Activated naive CD4-positive, alpha-beta T cell treated with anti-CD3 and anti-CD28 coated beads for 36 hours (primary cell): ENCODE measurements around the gene NKX6-2. TPM values are rescaled to one million over a fixed set of nuclear protein-coding genes. Genes with fewer than 3 reads are reported as not detected.

Source experiments
- CTCF ChIA-PET: fragments of 350-600 bp; sonication (Branson Sonifier 250); formaldehyde crosslinking; loops from one replicate; lab custom pipeline; 2021; ENCODE audit warnings: antibody characterized with exemption; lab: Charles Lee
- DNase-seq: peaks from one replicate; pipeline ENCODE4 v3.0.0-alpha.2; 2020
- H3K27ac Mint-ChIP-seq: one replicate; pipeline ENCODE4 v1.8.0; 2021; ENCODE audit warnings: mild to moderate bottlenecking, mixed read lengths
- H3K27me3 Mint-ChIP-seq: one replicate; pipeline ENCODE4 v1.8.0; 2021; ENCODE audit warnings: low read depth, mixed read lengths
- H3K36me3 Mint-ChIP-seq: one replicate; pipeline ENCODE4 v1.8.0; 2021; ENCODE audit warnings: low read depth, mixed read lengths
- H3K4me1 Mint-ChIP-seq: one replicate; pipeline ENCODE4 v1.8.0; 2021; ENCODE audit warnings: low read depth, mixed read lengths
- H3K4me3 Mint-ChIP-seq: one replicate; pipeline ENCODE4 v1.8.0; 2021; ENCODE audit warnings: mild to moderate bottlenecking, moderate library complexity, mixed read lengths
- H3K9me3 Mint-ChIP-seq: one replicate; pipeline ENCODE4 v1.8.0; 2021; ENCODE audit warnings: mixed read lengths
- intact Hi-C: fragments of 100-400 bp; cut with micrococcal nuclease; formaldehyde crosslinking; loops from one replicate; pipeline ENCODE4 v1.15.1; 2023
- total RNA-seq, 2 experiments: library from RNA; stranded (reverse); gene quantifications; one replicate each; pipeline ENCODE4 v1.2.3, GENCODE V29; 2021

The NKX6-2 gene
- total RNA-seq = not detected

- CTCF ChIA-PET = no interaction called here
- DNase-seq = no peak
- intact Hi-C loops = no loop called here
- H3K36me3 Mint-ChIP-seq = peaks cover 20% of the 10 kb centered on the region
- H3K27ac Mint-ChIP-seq = no peak within 1 kb of the TSS
- H3K4me1 Mint-ChIP-seq = no peaks in the 10 kb centered on the region
- H3K9me3 Mint-ChIP-seq = no peaks in the 10 kb centered on the region
- peaks cover 23% of the 10 kb centered on the region for H3K27me3 Mint-ChIP-seq
- no peak within 1 kb of the TSS for H3K4me3 Mint-ChIP-seq
Measured at GRCh38 chr10:132785723-132786475, at the start of gene NKX6-2. TSS of gene NKX6-2 (minus strand) at chr10:132786147. CDS start at chr10:132785948, 199 bp downstream.

GRCh38 chr10:132834891-132835847 is 49.2 kb upstream of the NKX6-2 start:
- H3K36me3 Mint-ChIP-seq = no peaks in the 10 kb centered on the region
- H3K27ac Mint-ChIP-seq = no peak overlapping the region
- DNase-seq = no peak
- H3K27me3 Mint-ChIP-seq = peaks cover 4% of the 10 kb centered on the region
- CTCF ChIA-PET = no interaction called here
- H3K4me1 Mint-ChIP-seq = no peaks in the 10 kb centered on the region
- intact Hi-C loops = no loop called here
- no peak overlapping the region for H3K4me3 Mint-ChIP-seq
- peaks cover 6% of the 10 kb centered on the region for H3K9me3 Mint-ChIP-seq

GRCh38 chr10:132834311-132834761 is 48.4 kb upstream of the NKX6-2 start:
- Mint-ChIP-seq H3K27me3 (peaks cover 4% of the 10 kb centered on the region), H3K27ac (no peak overlapping the region)
- intact Hi-C loops = no loop called here

GRCh38 chr10:132833421-132834111 is 47.6 kb upstream of the NKX6-2 start:
- Mint-ChIP-seq H3K27ac (no peak overlapping the region), H3K4me3 (no peak overlapping the region), H3K27me3 (peaks cover 4% of the 10 kb centered on the region), H3K36me3 (no peaks in the 10 kb centered on the region), H3K4me1 (no peaks in the 10 kb centered on the region), H3K9me3 (peaks cover 6% of the 10 kb centered on the region)
- CTCF ChIA-PET = interaction anchor here (0.5 to 1.2 kb wide), 2 partner anchors 144 to 179 kb away, joined by 3 to 4 read pairs; no protein-coding TSS in a partner anchor
- DNase-seq = no peak
- intact Hi-C loops = no loop called here

More at GRCh38 chr10:132834311-132834761, 48.4 kb upstream of the NKX6-2 start:
- H3K9me3 Mint-ChIP-seq = peaks cover 6% of the 10 kb centered on the region
- no peak overlapping the region for H3K4me3 Mint-ChIP-seq
- no peaks in the 10 kb centered on the region for H3K36me3 Mint-ChIP-seq
- CTCF ChIA-PET = interaction anchor here (1.2 kb wide), 1 partner anchor 180 kb away, joined by 3 read pairs; no protein-coding TSS in a partner anchor
- DNase-seq = no peak
- no peaks in the 10 kb centered on the region for H3K4me1 Mint-ChIP-seq

GRCh38 chr10:132832186-132832969 is 46.4 kb upstream of the NKX6-2 start:
- CTCF ChIA-PET = no interaction called here
- DNase-seq = no peak
- no peak overlapping the region for H3K4me3 Mint-ChIP-seq
- H3K9me3 Mint-ChIP-seq = peaks cover 3% of the 10 kb centered on the region
- peaks cover 3% of the 10 kb centered on the region for H3K27me3 Mint-ChIP-seq
- no peaks in the 10 kb centered on the region for H3K36me3 Mint-ChIP-seq
- H3K4me1 Mint-ChIP-seq = no peaks in the 10 kb centered on the region
- no peak overlapping the region for H3K27ac Mint-ChIP-seq
- intact Hi-C loops = no loop called here

GRCh38 chr10:132829403-132829802 is 43.5 kb upstream of the NKX6-2 start:
- Mint-ChIP-seq H3K27ac (no peak overlapping the region), H3K9me3 (no peaks in the 10 kb centered on the region), H3K36me3 (no peaks in the 10 kb centered on the region), H3K4me1 (no peaks in the 10 kb centered on the region), H3K4me3 (no peak overlapping the region), H3K27me3 (no peaks in the 10 kb centered on the region)
- CTCF ChIA-PET = no interaction called here
- no peak for DNase-seq
- intact Hi-C loops = no loop called here

GRCh38 chr10:132828681-132829080 is 42.7 kb upstream of the NKX6-2 start:
- Mint-ChIP-seq H3K36me3 (no peaks in the 10 kb centered on the region), H3K4me1 (no peaks in the 10 kb centered on the region), H3K4me3 (no peak overlapping the region), H3K9me3 (no peaks in the 10 kb centered on the region), H3K27me3 (no peaks in the 10 kb centered on the region), H3K27ac (no peak overlapping the region)
- intact Hi-C loops = no loop called here
- DNase-seq = no peak
- CTCF ChIA-PET = no interaction called here

- no peaks in the 10 kb centered on the region for H3K36me3 Mint-ChIP-seq
- H3K27me3 Mint-ChIP-seq = no peaks in the 10 kb centered on the region
- no peak for DNase-seq
- CTCF ChIA-PET = no interaction called here
- intact Hi-C loops = no loop called here
- no peak overlapping the region for H3K27ac Mint-ChIP-seq
- no peaks in the 10 kb centered on the region for H3K9me3 Mint-ChIP-seq
- H3K4me1 Mint-ChIP-seq = no peaks in the 10 kb centered on the region
- H3K4me3 Mint-ChIP-seq = no peak overlapping the region
Measured at GRCh38 chr10:132827861-132828539, 42.1 kb upstream of the NKX6-2 start.

- no peak overlapping the region for H3K27ac Mint-ChIP-seq
- no peak for DNase-seq
- no peaks in the 10 kb centered on the region for H3K9me3 Mint-ChIP-seq
- CTCF ChIA-PET = no interaction called here
- no peaks in the 10 kb centered on the region for H3K4me1 Mint-ChIP-seq
- H3K4me3 Mint-ChIP-seq = no peak overlapping the region
- no peaks in the 10 kb centered on the region for H3K27me3 Mint-ChIP-seq
- intact Hi-C loops = no loop called here
- H3K36me3 Mint-ChIP-seq = no peaks in the 10 kb centered on the region
Measured at GRCh38 chr10:132827423-132827789, 41.5 kb upstream of the NKX6-2 start.

GRCh38 chr10:132826524-132827422 is 40.8 kb upstream of the NKX6-2 start:
- no peak for DNase-seq
- Mint-ChIP-seq H3K36me3 (no peaks in the 10 kb centered on the region), H3K4me1 (no peaks in the 10 kb centered on the region), H3K9me3 (no peaks in the 10 kb centered on the region), H3K27ac (no peak overlapping the region), H3K4me3 (no peak overlapping the region), H3K27me3 (no peaks in the 10 kb centered on the region)
- intact Hi-C loops = no loop called here
- CTCF ChIA-PET = no interaction called here
